Tibial nerve (tissue), 4 donors: ENCODE measurements around the gene STARD9.

ENCODE experiments used
- CTCF ChIP-seq, 5 experiments: fragments of 200-600 bp in 3 of 5; fragments of 450-650 bp in 2 of 5; sonication (generic) in 3 of 5; IDR thresholded peaks; one replicate each; pipeline ENCODE4 v1.5.1; 2016 to 2019; ENCODE audit warnings: antibody characterized with exemption in 5 of 5, mild to moderate bottlenecking in 3 of 5, moderate library complexity in 2 of 5
- EP300 ChIP-seq, 2 donors: sonication (generic); formaldehyde crosslinking; IDR thresholded peaks; one replicate each; pipeline ENCODE4 v1.6.1; 2017; ENCODE audit warnings: antibody characterized with exemption in 2 of 2, mild to moderate bottlenecking in 1 of 2
- POLR2A ChIP-seq, 2 donors: fragments of 450-650 bp; IDR thresholded peaks; one replicate each; pipeline ENCODE4 v1.6.1; 2017; ENCODE audit warnings: antibody characterized with exemption in 2 of 2, mild to moderate bottlenecking in 2 of 2, moderate library complexity in 2 of 2

DNA sequence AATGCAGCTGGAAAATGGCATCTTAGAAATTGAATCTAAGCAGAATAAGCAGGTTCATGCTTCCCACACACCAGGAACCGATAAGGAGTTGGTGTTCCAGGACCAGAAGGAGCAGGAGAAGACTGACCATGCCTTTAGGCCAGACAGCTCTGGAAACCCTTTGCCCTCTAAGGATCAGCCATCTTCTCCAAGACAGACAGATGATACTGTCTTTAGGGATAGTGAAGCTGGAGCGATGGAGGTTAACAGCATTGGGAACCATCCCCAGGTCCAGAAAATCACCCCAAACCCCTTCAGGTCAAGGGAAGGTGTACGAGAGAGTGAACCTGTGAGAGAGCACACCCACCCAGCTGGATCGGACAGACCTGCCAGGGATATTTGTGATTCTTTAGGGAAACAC, 112.3 kb downstream of the STARD9 start:
- TF ChIP-seq CTCF (IDR thresholded peaks at IDR 0.05), result no peak
- no peak for TF ChIP-seq POLR2A (IDR thresholded peaks at IDR 0.05)
- no peak for TF ChIP-seq EP300 (IDR thresholded peaks at IDR 0.05)
